Effector memory CD8-positive, alpha-beta T cell (primary cell): Measurements from ENCODE around the gene KLHL22.
"Not testable (repeated sequence)": the region's sequence is repeated elsewhere in the genome, so short reads cannot be mapped to it uniquely, and the experiment has no call there.

Source experiments
- ATAC-seq: fragments of 150-1000 bp; cut with Tn5 transposase; replicated peaks from 2 replicates; pipeline ENCODE4 v1.10.0; 2021; ENCODE audit warnings: mild to moderate bottlenecking, moderate library complexity
- DNase-seq, 3 experiments: peaks; one replicate each; pipeline ENCODE4 v3.0.0; 2021
- H3K27ac Mint-ChIP-seq, 2 donors: one replicate each; pipeline ENCODE4 v1.8.0; 2022; ENCODE audit warnings: mild to moderate bottlenecking in 2 of 2, mixed read lengths in 2 of 2, moderate library complexity in 2 of 2
- H3K27me3 Mint-ChIP-seq, 2 donors: one replicate each; pipeline ENCODE4 v1.8.0; 2022; ENCODE audit warnings: mixed read lengths in 2 of 2
- H3K36me3 Mint-ChIP-seq: one replicate; pipeline ENCODE4 v1.8.0; 2022; ENCODE audit warnings: mild to moderate bottlenecking, moderate library complexity, mixed read lengths; ENCODE audit not compliant: insufficient read depth
- H3K4me1 Mint-ChIP-seq, 2 donors: one replicate each; pipeline ENCODE4 v1.8.0; 2022; ENCODE audit warnings: low read depth in 2 of 2, mixed read lengths in 2 of 2
- H3K4me3 Mint-ChIP-seq, 2 donors: one replicate each; pipeline ENCODE4 v1.8.0; 2022; ENCODE audit warnings: mild to moderate bottlenecking in 2 of 2, mixed read lengths in 2 of 2, moderate library complexity in 2 of 2
- H3K9me3 Mint-ChIP-seq, 2 donors: one replicate each; pipeline ENCODE4 v1.8.0; 2022; ENCODE audit warnings: mixed read lengths in 2 of 2

The KLHL22 gene

DNA sequence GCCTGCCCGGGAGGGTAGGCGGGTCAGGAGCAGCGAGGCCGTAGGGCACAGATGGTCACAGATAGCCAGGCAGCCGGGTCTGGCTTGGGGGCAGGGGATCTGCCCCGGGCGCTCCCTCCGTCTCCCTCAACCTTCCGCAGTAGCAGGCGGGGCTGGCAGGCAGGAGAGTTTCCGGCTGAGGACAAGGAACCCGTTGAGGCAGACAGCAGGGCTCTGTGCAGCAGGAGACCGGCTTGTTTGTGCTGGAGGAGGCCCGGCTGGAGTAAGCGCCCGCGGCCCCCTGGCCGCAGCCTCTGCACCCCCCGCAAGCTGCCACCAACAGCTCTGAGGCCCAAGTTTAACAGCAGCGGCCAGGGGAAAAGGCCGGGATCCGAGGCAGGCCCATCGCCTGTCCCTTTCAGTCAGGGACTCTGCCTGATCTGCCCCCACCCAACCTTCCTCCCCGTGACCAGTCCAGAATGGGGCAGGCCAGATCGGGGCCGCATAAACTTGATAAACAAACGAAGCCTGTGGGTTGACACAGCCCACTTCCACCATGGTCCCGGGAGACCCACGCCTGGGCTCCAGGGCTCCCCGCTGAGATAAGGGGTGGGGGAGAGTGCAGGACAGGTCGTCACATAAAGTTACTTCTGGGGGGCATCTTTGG, 71.6 kb downstream of the KLHL22 start:
- no peaks in the 10 kb centered on the region for H3K9me3 Mint-ChIP-seq
- H3K4me3 Mint-ChIP-seq, result peak overlapping the region; percentile 49 to 52
- H3K27ac Mint-ChIP-seq, result no peak overlapping the region
- ATAC-seq (no peak), DNase-seq (no peak)
- H3K4me1 Mint-ChIP-seq, result peaks cover 3 to 6% of the 10 kb centered on the region in 2 donors
- H3K27me3 Mint-ChIP-seq, result peaks cover 0 to 23% of the 10 kb centered on the region in 2 donors
- peaks cover 4% of the 10 kb centered on the region for H3K36me3 Mint-ChIP-seq

DNA sequence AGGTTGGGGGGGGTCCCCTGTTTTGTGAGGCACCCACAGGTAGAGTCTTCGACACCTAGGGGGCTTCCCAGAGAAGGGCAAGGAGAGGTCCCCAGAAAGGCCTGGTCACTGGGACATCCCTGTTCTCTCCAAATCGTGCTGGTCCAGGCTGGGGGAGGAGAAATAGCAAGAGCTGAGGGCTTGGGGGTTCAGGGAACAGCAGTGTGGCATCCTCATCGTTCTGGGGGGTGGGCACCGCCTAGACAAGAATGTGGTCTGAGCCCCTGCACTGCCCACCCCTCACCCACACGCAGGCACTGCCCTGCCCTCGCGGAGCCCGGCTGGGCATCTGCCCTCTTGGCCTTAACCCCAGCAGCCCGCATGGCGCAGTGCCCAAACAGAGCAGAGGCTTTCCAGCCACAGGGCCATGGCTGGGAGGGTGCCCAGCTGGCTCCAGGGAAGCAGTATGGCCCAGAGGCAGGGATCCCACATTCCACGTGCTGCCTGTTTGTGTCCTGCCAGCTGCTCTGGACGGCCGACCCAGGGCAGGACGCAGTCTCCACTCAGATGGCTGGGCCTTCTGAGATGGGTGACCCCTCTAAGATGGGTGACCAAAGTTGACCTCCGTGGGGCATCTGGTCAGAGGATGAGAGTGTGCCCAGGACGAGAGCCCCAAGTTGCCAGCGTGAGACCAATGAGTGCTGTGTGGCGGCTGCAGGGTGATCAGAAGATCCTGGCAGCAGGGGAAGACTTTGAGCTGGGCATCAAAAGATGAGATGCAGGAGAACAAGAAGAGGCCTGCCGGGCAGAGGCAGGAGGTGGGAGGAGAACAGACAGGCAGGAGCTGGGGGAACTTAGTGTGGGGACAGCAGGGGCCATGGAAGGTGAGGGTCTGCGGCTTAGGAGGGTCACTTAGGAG, 72.3 kb downstream of the KLHL22 start:
- ATAC-seq, result no peak
- DNase-seq, result no peak
- Mint-ChIP-seq H3K4me3 (peak overlapping the region in 1 of 2 donors; percentile 52), H3K27ac (no peak overlapping the region), H3K4me1 (peaks cover 0 to 6% of the 10 kb centered on the region in 2 donors), H3K9me3 (no peaks in the 10 kb centered on the region), H3K27me3 (peaks cover 0 to 18% of the 10 kb centered on the region in 2 donors), H3K36me3 (peaks cover 5% of the 10 kb centered on the region)

GRCh38 chr22:20422271-20423007, 73.2 kb downstream of the KLHL22 start:
- no peak for ATAC-seq
- no peaks in the 10 kb centered on the region for H3K9me3 Mint-ChIP-seq
- peaks cover 0 to 6% of the 10 kb centered on the region in 2 donors for H3K4me1 Mint-ChIP-seq
- DNase-seq, result no peak
- H3K36me3 Mint-ChIP-seq, result peaks cover 5% of the 10 kb centered on the region
- H3K27ac Mint-ChIP-seq, result no peak overlapping the region
- peaks cover 0 to 17% of the 10 kb centered on the region in 2 donors for H3K27me3 Mint-ChIP-seq
- H3K4me3 Mint-ChIP-seq, result no peak overlapping the region

- Mint-ChIP-seq H3K4me3 (no peak overlapping the region), H3K4me1 (peaks cover 0 to 6% of the 10 kb centered on the region in 2 donors), H3K27me3 (peaks cover 0 to 7% of the 10 kb centered on the region in 2 donors), H3K27ac (no peak overlapping the region), H3K36me3 (peaks cover 2% of the 10 kb centered on the region), H3K9me3 (no peaks in the 10 kb centered on the region)
- DNase-seq (no peak), ATAC-seq (no peak)
Observed at GRCh38 chr22:20421507-20421874, 74.1 kb downstream of the KLHL22 start.

GRCh38 chr22:20420157-20420842, 75.3 kb downstream of the KLHL22 start:
- ATAC-seq, result no peak
- no peak for DNase-seq
- no peak overlapping the region for H3K27ac Mint-ChIP-seq
- no peak overlapping the region for H3K4me3 Mint-ChIP-seq
- no peaks in the 10 kb centered on the region for H3K9me3 Mint-ChIP-seq
- peaks cover 0 to 5% of the 10 kb centered on the region in 2 donors for H3K27me3 Mint-ChIP-seq
- H3K4me1 Mint-ChIP-seq, result peaks cover 0 to 6% of the 10 kb centered on the region in 2 donors
- peaks cover 2% of the 10 kb centered on the region for H3K36me3 Mint-ChIP-seq

GRCh38 chr22:20419664-20419951, 76.0 kb downstream of the KLHL22 start:
- Mint-ChIP-seq H3K27me3 (peaks cover 0 to under 1% of the 10 kb centered on the region in 2 donors), H3K9me3 (no peaks in the 10 kb centered on the region)

GRCh38 chr22:20418211-20418788, 77.3 kb downstream of the KLHL22 start:
- no peaks in the 10 kb centered on the region for H3K9me3 Mint-ChIP-seq
- DNase-seq (peak; percentile 62 to 69 (median 66)), ATAC-seq (peak; percentile 86)
- H3K36me3 Mint-ChIP-seq, result peaks cover 2% of the 10 kb centered on the region
- H3K27me3 Mint-ChIP-seq, result no peaks in the 10 kb centered on the region
- H3K4me3 Mint-ChIP-seq, result peak overlapping the region; percentile 50 to 53
- no peak overlapping the region for H3K27ac Mint-ChIP-seq
- H3K4me1 Mint-ChIP-seq, result peaks cover 0 to 3% of the 10 kb centered on the region in 2 donors

More at GRCh38 chr22:20419664-20419951, 76.0 kb downstream of the KLHL22 start:
- H3K36me3 Mint-ChIP-seq, result peaks cover 2% of the 10 kb centered on the region
- peaks cover 0 to 4% of the 10 kb centered on the region in 2 donors for H3K4me1 Mint-ChIP-seq
- peak overlapping the region in 1 of 2 donors; percentile 19 for H3K4me3 Mint-ChIP-seq
- ATAC-seq, result no peak
- DNase-seq, result no peak
- H3K27ac Mint-ChIP-seq, result no peak overlapping the region

DNA sequence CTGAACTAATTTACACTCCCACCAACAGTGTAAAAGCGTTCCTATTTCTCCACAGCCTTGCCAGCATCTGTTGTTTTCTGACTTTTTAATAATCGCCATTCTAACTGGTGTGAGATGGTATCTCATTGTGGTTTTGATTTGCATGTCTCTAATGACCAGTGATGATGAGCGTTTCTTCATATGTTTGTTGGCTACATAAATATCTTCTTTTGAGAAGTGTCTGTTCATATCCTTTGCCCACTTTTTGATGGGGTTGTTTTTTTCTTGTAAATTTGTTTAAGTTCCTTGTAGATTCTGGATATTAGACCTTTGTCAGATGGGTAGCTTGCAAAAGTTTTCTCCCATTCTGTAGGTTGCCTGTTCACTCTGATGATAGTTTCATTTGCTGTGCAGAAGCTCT, 79.9 kb downstream of the KLHL22 start:
- not testable (repeated sequence) for DNase-seq, H3K27me3 Mint-ChIP-seq, H3K9me3 Mint-ChIP-seq, H3K36me3 Mint-ChIP-seq, H3K4me3 Mint-ChIP-seq, H3K27ac Mint-ChIP-seq, ATAC-seq, H3K4me1 Mint-ChIP-seq

DNA sequence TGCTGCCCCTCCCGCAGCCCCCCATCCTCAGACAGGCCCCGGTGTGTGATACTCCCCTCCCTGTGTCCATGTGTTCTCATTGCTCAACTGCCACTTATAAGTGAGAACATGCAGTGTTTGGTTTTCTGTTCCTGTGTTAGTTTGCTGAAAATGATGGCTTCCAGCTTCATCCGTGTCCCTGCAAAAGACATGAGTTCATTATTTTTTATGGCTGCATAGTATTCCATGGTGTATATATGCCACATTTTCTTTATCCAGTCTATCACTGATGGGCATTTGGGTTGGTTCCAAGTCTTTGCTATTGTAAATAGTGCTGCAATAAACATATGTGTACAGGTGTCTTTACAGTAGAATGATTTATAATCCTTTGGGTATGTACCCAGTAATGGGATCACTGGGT, 80.4 kb downstream of the KLHL22 start:
- not testable (repeated sequence) for H3K9me3 Mint-ChIP-seq, ATAC-seq, H3K27ac Mint-ChIP-seq, H3K36me3 Mint-ChIP-seq, H3K4me1 Mint-ChIP-seq, H3K27me3 Mint-ChIP-seq, H3K4me3 Mint-ChIP-seq, DNase-seq

- Mint-ChIP-seq H3K27ac (no peak overlapping the region), H3K27me3 (no peaks in the 10 kb centered on the region), H3K9me3 (no peaks in the 10 kb centered on the region), H3K4me1 (peaks cover 0 to 3% of the 10 kb centered on the region in 2 donors), H3K36me3 (peaks cover 2% of the 10 kb centered on the region), H3K4me3 (no peak overlapping the region)
- ATAC-seq, result no peak
- DNase-seq, result no peak
Observed at GRCh38 chr22:20414450-20414849, 81.1 kb downstream of the KLHL22 start.

DNA sequence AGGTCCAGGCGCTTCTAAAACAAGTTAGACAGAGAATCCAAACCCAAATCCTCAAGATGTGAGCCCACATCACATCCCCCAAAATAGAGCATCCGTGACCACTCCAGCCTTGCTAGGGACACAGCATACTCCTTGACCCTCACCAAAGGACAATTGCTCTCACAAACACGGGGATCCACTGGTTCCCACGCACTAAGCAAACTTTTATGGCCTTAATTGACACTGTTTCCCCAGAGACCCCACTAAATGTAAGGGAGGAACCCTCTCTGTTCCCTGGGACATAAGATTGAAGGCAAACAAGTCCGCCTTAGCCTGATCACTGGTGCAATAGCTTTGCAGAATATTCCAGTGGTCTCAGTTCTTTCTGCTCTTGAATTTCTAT, 81.5 kb downstream of the KLHL22 start:
- no peaks in the 10 kb centered on the region for H3K27me3 Mint-ChIP-seq
- DNase-seq (no peak), ATAC-seq (no peak)
- no peak overlapping the region for H3K4me3 Mint-ChIP-seq
- H3K4me1 Mint-ChIP-seq, result peaks cover 0 to 3% of the 10 kb centered on the region in 2 donors
- H3K27ac Mint-ChIP-seq, result no peak overlapping the region
- no peaks in the 10 kb centered on the region for H3K9me3 Mint-ChIP-seq
- H3K36me3 Mint-ChIP-seq, result peaks cover 2% of the 10 kb centered on the region

DNA sequence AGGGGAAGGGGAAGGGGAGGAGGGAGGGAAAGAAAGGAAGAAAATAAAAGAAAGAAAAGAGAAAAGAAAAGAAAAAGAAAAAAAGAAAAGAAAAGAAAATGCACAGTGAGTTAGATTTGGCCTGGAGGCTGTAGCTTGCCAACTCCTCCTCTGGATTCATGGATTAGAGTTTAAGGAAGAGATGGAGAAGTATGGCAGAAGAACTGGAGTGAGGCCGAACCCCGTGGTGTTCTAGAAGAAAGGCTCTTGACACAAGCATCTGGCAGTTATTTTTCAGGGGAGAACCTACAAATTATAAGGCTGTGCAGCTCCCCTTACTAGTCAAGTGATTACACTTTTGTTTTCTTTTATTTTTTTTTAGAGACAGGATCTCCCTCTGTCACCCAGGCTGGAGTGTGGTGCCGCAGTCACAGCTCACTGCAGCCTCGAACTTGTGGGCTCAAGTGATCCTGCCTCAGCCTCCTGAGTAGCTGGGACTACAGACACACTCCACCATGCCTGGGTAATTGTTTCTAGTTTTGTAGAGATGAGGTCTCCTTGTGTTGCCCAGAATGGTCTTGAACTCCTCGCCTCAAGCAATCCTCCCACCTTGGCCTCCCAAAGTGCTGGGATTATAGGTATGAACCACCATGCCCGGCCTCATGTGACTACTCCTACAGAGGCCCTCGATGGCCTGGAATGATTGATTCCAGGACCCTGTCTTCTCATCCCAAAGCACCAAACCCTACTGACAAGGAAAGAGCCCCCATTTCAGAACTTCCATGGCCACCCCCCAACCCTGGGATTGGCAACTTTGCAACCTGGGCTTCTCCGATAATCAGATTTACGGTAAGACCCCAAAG, 82.2 kb downstream of the KLHL22 start:
- no peak for ATAC-seq
- no peaks in the 10 kb centered on the region for H3K27me3 Mint-ChIP-seq
- H3K4me1 Mint-ChIP-seq, result peaks cover 0 to 3% of the 10 kb centered on the region in 2 donors
- H3K36me3 Mint-ChIP-seq, result peaks cover 1% of the 10 kb centered on the region
- no peak overlapping the region for H3K4me3 Mint-ChIP-seq
- DNase-seq, result no peak
- peak overlapping the region in 1 of 2 donors; percentile 35 for H3K27ac Mint-ChIP-seq
- H3K9me3 Mint-ChIP-seq, result no peaks in the 10 kb centered on the region
